ENCODE data around the gene ZNF581.

Gene ZNF581

GRCh38 chr19:55611983-55612645 lies 31.3 kb upstream of the ZNF581 start:
- no peak for DNase-seq

GRCh38 chr19:55613396-55613795 lies 30.1 kb upstream of the ZNF581 start:
- DNase-seq: no peak

- DNase-seq: no peak
Observed at GRCh38 chr19:55613930-55614710, 29.3 kb upstream of the ZNF581 start.

- DNase-seq: no peak
Observed at GRCh38 chr19:55614711-55615542, 28.5 kb upstream of the ZNF581 start.

GRCh38 chr19:55615543-55616394 lies 27.7 kb upstream of the ZNF581 start:
- DNase-seq: no peak

GRCh38 chr19:55616395-55616875 lies 27.0 kb upstream of the ZNF581 start:
- no peak for DNase-seq

- no peak for DNase-seq
Observed at GRCh38 chr19:55617426-55617825, 26.0 kb upstream of the ZNF581 start.

- no peak for DNase-seq
Observed at GRCh38 chr19:55618426-55618825, 25.0 kb upstream of the ZNF581 start.

GRCh38 chr19:55619286-55619685 lies 24.2 kb upstream of the ZNF581 start:
- DNase-seq: no peak

- no peak for DNase-seq
Observed at GRCh38 chr19:55620410-55621204, 22.8 kb upstream of the ZNF581 start.

- DNase-seq: no peak
Observed at GRCh38 chr19:55621205-55621672, 22.2 kb upstream of the ZNF581 start.

- no peak for DNase-seq
Observed at GRCh38 chr19:55621673-55622231, 21.7 kb upstream of the ZNF581 start.

- no peak for DNase-seq
Observed at GRCh38 chr19:55622242-55622969, 21.0 kb upstream of the ZNF581 start.

- DNase-seq: no peak
Observed at GRCh38 chr19:55623130-55623529, 20.3 kb upstream of the ZNF581 start.

- no peak for DNase-seq
Observed at GRCh38 chr19:55623561-55623960, 19.9 kb upstream of the ZNF581 start.

GRCh38 chr19:55624109-55625003 lies 19.1 kb upstream of the ZNF581 start, which contains the start of gene ZNF784:
Gene ZNF784, minus strand, starts transcription at chr19:55624566. Its CDS starts 5 bp downstream, at chr19:55624561.
- peak; percentile 94 to 97 (median 96) for DNase-seq

- no peak for DNase-seq
Observed at GRCh38 chr19:55625004-55625326, 18.5 kb upstream of the ZNF581 start.

GRCh38 chr19:55626350-55626749 lies 17.1 kb upstream of the ZNF581 start:
- no peak for DNase-seq

- peak; percentile 81 to 96 (median 94) for DNase-seq
Observed at GRCh38 chr19:55632463-55632834, 11.0 kb upstream of the ZNF581 start.
